Activated CD4-positive, alpha-beta T cell treated with anti-CD3 and anti-CD28 coated beads, Interleukin-2, amount 50 U/mL, for 48 hours (primary cell): Measurements from ENCODE around the gene IL17RB.

Experiments used
- DNase-seq, 2 experiments: peaks; one replicate each; pipeline ENCODE4 v3.0.0-alpha.2; 2020

Gene IL17RB

GRCh38 chr3:53813229-53813628 is 33.1 kb upstream of the IL17RB start:
- no peak for DNase-seq

- no peak for DNase-seq
These were observed 32.5 kb upstream of the IL17RB start for GRCh38 chr3:53813876-53814275.

DNA sequence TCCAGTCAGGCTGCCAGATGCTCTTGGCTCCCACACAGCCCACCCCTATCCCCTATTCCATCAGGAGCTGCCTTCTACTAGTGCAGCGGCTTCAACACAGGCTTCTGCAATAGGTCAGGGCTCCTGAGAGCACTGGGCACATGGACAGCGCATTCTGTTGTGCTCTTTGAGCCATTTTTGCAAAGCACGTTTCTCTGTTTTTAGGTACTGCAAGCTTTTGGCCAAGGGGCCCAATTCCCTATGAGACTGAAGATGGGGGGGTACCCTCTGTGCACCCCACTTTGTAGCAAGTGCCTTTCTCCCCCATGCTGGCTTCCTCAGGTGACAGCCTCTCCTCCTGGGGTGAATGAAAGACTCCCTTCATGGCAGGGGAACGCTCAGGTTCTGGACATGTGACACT is 31.3 kb upstream of the IL17RB start:
- no peak for DNase-seq

DNA sequence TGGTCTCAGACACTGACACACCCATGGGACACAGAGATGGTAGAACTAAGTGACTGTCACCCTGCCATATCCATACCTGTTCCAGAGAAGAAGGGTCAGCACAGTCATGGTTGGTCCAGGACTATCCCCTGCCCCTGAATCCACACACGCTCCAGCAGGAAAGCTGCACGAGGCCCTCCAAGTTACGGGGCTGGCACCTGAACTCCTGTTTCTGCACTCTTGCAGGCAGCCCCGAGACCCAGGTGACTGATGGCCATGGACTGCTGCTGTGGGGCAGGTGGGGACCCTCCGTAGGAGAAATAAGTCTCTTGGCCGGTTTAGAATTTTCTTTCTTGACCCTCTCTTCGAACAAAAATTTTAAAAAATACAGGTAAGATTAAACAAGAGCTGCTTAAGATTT is 30.7 kb upstream of the IL17RB start:
- DNase-seq, result no peak

DNA sequence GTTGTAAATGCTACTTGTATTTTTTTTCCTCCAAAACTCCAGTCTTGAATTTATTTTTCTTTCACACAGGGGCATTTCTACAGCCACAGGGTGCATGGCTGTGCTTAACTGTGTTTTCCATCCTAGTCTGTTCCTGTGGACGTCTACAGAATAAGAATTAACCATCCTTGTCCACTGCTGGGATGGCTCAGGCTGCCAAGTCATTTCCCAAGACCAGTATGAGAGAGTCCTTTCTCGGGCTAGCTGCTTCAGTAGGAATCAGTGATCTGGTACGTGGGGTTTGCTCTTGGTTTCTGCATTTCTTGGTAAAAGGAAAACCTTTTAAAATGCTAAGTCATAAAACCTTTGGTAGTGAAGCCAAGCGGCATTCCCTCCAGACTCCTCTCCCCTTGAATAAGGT is 29.9 kb upstream of the IL17RB start:
- DNase-seq, result no peak

- no peak for DNase-seq
These were observed 29.2 kb upstream of the IL17RB start for GRCh38 chr3:53817211-53817610.

GRCh38 chr3:53817809-53818208 is 28.6 kb upstream of the IL17RB start:
- no peak for DNase-seq

GRCh38 chr3:53818221-53819162 is 27.9 kb upstream of the IL17RB start:
- no peak for DNase-seq

GRCh38 chr3:53819163-53819868 is 27.1 kb upstream of the IL17RB start:
- no peak for DNase-seq

GRCh38 chr3:53820084-53820483 is 26.3 kb upstream of the IL17RB start:
- DNase-seq, result no peak

GRCh38 chr3:53820756-53821580 is 25.4 kb upstream of the IL17RB start:
- DNase-seq, result no peak

GRCh38 chr3:53821631-53822121 is 24.7 kb upstream of the IL17RB start:
- DNase-seq, result no peak

GRCh38 chr3:53822331-53822741 is 24.0 kb upstream of the IL17RB start:
- DNase-seq, result no peak

GRCh38 chr3:53823026-53823955 is 23.1 kb upstream of the IL17RB start:
- no peak for DNase-seq

- no peak for DNase-seq
These were observed 22.3 kb upstream of the IL17RB start for GRCh38 chr3:53823956-53824657.

GRCh38 chr3:53824795-53825194 is 21.6 kb upstream of the IL17RB start:
- DNase-seq, result no peak

GRCh38 chr3:53826048-53826447 is 20.3 kb upstream of the IL17RB start:
- no peak for DNase-seq

GRCh38 chr3:53828581-53828980 is 17.8 kb upstream of the IL17RB start:
- DNase-seq, result no peak

DNA sequence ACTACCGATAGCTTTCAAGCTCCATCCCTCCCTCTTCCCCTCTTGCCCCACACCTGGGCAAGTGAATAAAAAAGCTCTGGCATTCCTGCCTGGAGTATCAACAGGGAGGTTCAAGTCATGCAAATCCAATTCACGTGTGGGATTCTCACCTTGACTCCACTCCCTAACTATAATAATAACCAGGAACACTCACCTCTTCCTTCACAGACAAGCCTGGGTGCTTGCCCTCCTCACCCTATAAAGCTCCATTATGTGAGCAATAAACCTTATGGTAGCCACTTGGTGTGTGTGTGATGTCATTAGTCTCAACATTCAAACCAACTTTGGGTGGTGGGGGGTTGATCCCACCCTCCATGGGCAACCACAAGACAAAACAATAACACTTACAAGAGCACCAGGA is 16.8 kb upstream of the IL17RB start:
- no peak for DNase-seq

- DNase-seq, result no peak
These were observed 15.4 kb upstream of the IL17RB start for GRCh38 chr3:53830944-53831343.

GRCh38 chr3:53833053-53833645 is 13.2 kb upstream of the IL17RB start:
- no peak for DNase-seq
